Measurements from ENCODE around the gene GPR87. TPM values are rescaled to one million over a fixed set of nuclear protein-coding genes. Genes with fewer than 3 reads are reported as not detected.

Gene GPR87
- total and polyA plus RNA-seq, 10 donors, result not detected

GRCh38 chr3:151318991-151319390 lies 2.4 kb upstream of the GPR87 start:
- Histone ChIP-seq H3K4me1 (peaks cover 0 to 28% (median 0%) of the 10 kb centered on the region in 6 donors), H3K4me3 (peak overlapping the region in 1 of 8 donors; percentile 13), H3K27ac (peak overlapping the region in 7 of 8 donors; percentile 10 to 85 (median 73)), H3K9me3 (no peaks in the 10 kb centered on the region), H3K27me3 (replicated peaks in 1 of 7) (no peaks in the 10 kb centered on the region), H3K36me3 (no peaks in the 10 kb centered on the region)
- intact Hi-C loops (cut with DNase I; ENCODE audit: low total_unique reads), result no loop called here
- TF ChIP-seq CTCF (IDR thresholded peaks at IDR 0.05 in 8 of 11, conservative IDR thresholded peaks at IDR 0.05 in 3 of 11), result no peak
- TF ChIP-seq POLR2A (IDR thresholded peaks at IDR 0.05), result no peak
- 51 to 86% (median 70%) methylated on average over 7 of the region's 7 CpGs for WGBS, 5 donors
- no peak for DNase-seq

GRCh38 chr3:151318313-151318712 lies 1.7 kb upstream of the GPR87 start:
- Histone ChIP-seq H3K4me3 (peak overlapping the region in 1 of 8 donors; percentile 13), H3K27ac (peak overlapping the region in 7 of 8 donors; percentile 10 to 85 (median 73)), H3K4me1 (peaks cover 0 to 28% (median 0%) of the 10 kb centered on the region in 6 donors), H3K9me3 (no peaks in the 10 kb centered on the region), H3K27me3 (replicated peaks in 1 of 7) (no peaks in the 10 kb centered on the region), H3K36me3 (no peaks in the 10 kb centered on the region)
- no peak for DNase-seq
- intact Hi-C loops (cut with DNase I; ENCODE audit: low total_unique reads), result no loop called here
- TF ChIP-seq CTCF (IDR thresholded peaks at IDR 0.05 in 8 of 11, conservative IDR thresholded peaks at IDR 0.05 in 3 of 11) (no peak), POLR2AphosphoS5 (IDR thresholded peaks at IDR 0.05) (no peak), POLR2A (IDR thresholded peaks at IDR 0.05) (no peak)

DNA sequence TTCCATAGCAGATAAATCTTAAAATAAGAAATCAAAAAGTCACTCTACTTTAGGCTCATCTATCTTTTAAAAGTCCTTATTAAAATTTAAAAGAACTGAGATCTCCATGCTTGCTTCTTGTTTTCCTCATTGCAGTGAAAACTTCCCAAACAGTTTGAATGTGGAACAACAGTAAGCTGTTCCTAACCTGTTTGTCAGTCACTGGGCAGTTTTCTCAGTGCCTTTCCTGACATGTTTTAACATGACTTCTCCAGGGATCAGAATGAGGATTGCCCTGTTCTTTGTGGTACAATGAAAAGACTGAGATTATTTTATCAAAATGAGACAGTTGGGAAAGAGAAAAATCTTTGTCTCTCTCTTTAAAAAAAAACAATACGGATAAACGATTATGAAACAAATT lies 774 bp downstream of the GPR87 start:
- Histone ChIP-seq H3K27me3 (replicated peaks in 1 of 7) (no peaks in the 10 kb centered on the region), H3K4me3 (no peak overlapping the region), H3K9me3 (no peaks in the 10 kb centered on the region), H3K36me3 (no peaks in the 10 kb centered on the region), H3K27ac (no peak overlapping the region), H3K4me1 (peaks cover 0 to 13% (median 0%) of the 10 kb centered on the region in 6 donors)
- TF ChIP-seq POLR2AphosphoS5 (IDR thresholded peaks at IDR 0.05), result no peak
- no peak for TF ChIP-seq CTCF (IDR thresholded peaks at IDR 0.05 in 8 of 11, conservative IDR thresholded peaks at IDR 0.05 in 3 of 11)
- TF ChIP-seq POLR2A (IDR thresholded peaks at IDR 0.05), result no peak
- no peak for DNase-seq
- intact Hi-C loops (cut with DNase I; ENCODE audit: low total_unique reads), result no loop called here
- WGBS, 5 donors, result 86 to 96% (median 90%) methylated on average over 2 of the region's 2 CpGs

DNA sequence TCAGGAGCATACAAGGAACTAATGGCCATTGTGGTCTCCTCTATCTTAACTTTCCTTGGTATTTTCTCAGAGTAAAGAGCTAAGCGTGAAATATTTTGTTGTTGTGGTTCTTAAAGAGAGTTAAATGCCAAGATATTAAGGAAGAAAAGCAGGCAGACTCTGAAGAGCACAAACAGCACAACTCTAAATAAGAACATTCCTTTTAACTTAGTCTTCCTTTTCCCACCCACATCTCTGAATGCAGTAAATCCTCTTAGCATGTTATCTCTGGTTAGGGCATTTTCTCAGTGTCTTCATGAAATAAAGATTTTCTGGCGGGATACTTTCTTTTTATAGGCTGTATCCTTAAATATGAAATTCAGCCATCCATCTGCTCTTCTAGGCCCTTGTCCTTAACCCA lies 1.5 kb downstream of the GPR87 start:
- no peak overlapping the region for H3K27ac ChIP-seq
- 65 to 97% (median 92%) methylated on average over 2 of the region's 2 CpGs for WGBS, 5 donors
- intact Hi-C loops (cut with DNase I; ENCODE audit: low total_unique reads), result no loop called here
- H3K4me3 ChIP-seq, result no peak overlapping the region
- no peak for TF ChIP-seq POLR2A (IDR thresholded peaks at IDR 0.05)
- no peak for TF ChIP-seq POLR2AphosphoS5 (IDR thresholded peaks at IDR 0.05)
- TF ChIP-seq CTCF (IDR thresholded peaks at IDR 0.05 in 8 of 11, conservative IDR thresholded peaks at IDR 0.05 in 3 of 11), result no peak
- no peaks in the 10 kb centered on the region for H3K27me3 ChIP-seq (replicated peaks in 1 of 7)
- H3K9me3 ChIP-seq, result no peaks in the 10 kb centered on the region
- DNase-seq, result no peak
- H3K4me1 ChIP-seq, result peaks cover 0 to 9% (median 0%) of the 10 kb centered on the region in 6 donors
- no peaks in the 10 kb centered on the region for H3K36me3 ChIP-seq
